Stimulated activated CD4-positive, alpha-beta T cell treated with anti-CD3 and anti-CD28 coated beads, Interleukin-12 subunit alpha, Interleukin-12 subunit beta, amount 100 ng/mL, for 4 hours (primary cell): ENCODE results near the gene LPAR1.
"Not testable (repeated sequence)": the region's sequence is repeated elsewhere in the genome, so short reads cannot be mapped to it uniquely, and the experiment has no call there.

Source experiments
- DNase-seq: peaks from one replicate; pipeline ENCODE4 v3.0.0-alpha.2; 2020

The LPAR1 gene

DNA sequence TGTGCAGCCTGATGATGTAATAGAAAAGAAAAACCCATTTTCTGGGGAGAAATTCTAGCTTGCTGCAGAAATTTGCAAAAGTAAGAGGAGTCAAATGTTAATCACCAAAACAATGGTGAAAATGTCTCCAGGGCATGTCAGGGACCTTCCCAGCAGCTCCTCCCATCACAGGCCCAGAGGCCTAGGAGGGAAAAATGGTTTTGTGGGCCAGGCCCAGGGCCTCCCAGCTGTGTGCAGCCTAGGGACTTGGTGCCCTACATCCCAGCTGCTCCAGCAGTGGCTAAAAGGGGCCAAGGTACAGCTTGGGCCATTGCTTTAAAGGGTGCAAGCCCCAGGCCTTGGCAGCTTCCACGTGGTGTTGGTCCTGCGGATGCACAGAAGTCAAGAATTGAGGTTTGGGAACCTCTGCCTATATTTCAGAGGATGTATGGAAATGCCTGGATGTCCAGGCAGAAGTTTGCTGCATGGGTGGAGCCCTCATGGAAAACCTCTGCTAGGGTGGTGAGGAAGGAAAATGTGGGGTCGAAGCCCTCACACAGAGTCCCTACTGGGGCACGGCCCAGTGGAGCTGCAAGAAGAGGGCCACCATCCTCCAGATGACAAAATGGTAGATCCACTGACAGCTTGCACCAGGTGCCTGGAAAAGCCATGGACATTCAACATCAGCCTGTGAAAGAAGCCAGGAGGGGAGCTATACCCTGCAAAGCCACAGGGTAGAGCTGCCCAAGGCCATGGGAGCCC, 176.7 kb downstream of the LPAR1 start:
- DNase-seq = not testable (repeated sequence)

DNA sequence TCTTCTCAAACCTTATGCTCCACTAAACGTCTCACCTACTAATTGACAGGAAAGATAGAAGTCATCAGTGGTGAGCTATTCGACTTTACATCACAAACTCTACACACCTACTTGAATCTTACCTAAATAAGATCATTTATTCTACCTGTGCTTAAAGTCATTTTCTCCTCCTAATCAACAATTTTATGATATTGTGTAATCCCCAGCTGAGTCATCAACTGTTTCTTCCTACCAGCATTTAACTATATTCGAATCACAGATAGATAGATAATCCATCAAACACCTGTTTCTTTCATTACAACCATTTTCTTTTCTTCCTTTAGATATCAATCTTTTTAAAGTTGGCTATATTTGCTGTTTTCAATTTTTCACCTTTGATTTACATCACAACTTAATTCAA, 181.5 kb downstream of the LPAR1 start:
- no peak for DNase-seq

GRCh38 chr9:110850401-110851135, 187.7 kb downstream of the LPAR1 start:
- no peak for DNase-seq

DNA sequence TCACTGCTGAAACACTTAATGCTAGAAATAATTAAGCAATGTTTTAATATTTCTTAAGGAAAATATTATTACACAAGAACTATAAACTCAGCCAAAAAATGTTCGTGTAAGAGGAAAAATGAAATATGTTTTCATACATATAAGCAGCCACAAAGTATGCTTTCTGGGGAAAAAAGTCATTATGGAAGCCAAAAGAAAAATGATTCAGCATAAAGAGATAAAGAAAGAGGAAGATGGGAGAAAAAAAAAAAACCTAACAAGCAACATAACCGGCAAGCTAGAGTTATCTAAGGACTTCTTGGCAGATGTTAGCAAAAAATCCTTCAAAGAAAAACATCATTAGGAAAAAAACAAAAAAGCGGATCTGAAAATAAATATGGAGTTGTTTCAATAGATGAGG, 190.6 kb downstream of the LPAR1 start:
- no peak for DNase-seq

DNA sequence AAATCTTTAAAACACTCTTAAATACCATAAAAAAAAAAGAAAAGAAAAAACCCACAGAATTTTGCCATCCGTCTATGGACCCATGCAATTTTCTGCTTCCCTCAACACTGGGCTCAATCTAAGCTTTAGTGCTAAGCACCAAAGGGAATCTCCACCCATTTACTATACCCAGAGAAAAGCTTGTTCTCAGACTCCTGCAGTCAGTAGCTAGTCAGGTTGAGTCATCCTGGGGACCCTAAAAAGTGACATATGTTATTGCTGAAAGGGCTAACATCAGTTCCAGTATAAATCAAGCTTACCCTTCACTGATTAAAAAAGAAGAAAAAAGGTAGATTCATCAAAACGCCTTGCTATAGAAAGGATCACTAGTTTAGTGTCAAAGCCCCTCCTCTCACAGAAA, 192.1 kb downstream of the LPAR1 start:
- no peak for DNase-seq

GRCh38 chr9:110844121-110844520, 194.1 kb downstream of the LPAR1 start:
- no peak for DNase-seq

DNA sequence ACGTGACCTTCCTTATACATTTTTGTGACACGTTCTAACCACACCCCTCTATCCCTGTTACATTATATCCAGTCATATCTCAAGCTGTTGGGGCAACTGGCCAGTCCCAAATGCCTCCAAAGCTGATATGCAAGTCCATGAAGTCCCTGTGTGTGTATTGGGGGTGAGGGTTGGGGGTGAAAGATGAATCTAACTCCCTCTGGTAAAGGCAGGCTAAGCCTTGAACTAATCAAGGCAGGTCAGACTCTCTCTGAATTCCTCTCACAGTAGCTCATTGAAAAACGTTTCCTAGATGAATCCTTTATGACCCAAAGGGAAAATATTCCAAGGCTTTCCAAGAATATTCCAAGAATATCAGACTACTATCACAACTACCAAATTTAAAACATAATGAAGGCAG, 195.3 kb downstream of the LPAR1 start:
- no peak for DNase-seq

GRCh38 chr9:110842169-110842568, 196.1 kb downstream of the LPAR1 start:
- no peak for DNase-seq

GRCh38 chr9:110837401-110838005, 200.8 kb downstream of the LPAR1 start:
- no peak for DNase-seq

GRCh38 chr9:110835859-110836271, 202.4 kb downstream of the LPAR1 start:
- DNase-seq = no peak

- no peak for DNase-seq
Measured at GRCh38 chr9:110835404-110835803, 202.9 kb downstream of the LPAR1 start.

GRCh38 chr9:110832926-110833325, 205.3 kb downstream of the LPAR1 start:
- DNase-seq = no peak

DNA sequence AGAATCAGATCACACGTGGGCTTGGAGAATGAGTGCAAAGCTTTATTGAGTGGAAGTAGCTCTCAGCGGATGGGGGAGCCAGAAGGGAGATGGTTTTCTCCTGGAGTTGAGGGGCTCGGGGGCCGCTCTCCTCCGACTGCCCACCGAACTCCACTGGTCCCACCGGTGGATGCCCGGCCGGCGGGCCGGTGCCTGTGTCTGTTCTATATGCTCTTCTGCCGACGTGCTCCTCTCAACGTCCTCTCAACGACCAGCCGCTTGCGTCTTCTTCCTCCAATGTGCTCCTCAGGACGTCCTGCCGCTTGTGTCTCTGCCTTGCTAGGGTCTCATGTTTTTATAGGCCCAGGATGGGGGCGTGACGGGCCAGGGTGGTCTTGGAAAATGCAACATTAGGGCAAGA, 207.8 kb downstream of the LPAR1 start:
- DNase-seq = no peak

DNA sequence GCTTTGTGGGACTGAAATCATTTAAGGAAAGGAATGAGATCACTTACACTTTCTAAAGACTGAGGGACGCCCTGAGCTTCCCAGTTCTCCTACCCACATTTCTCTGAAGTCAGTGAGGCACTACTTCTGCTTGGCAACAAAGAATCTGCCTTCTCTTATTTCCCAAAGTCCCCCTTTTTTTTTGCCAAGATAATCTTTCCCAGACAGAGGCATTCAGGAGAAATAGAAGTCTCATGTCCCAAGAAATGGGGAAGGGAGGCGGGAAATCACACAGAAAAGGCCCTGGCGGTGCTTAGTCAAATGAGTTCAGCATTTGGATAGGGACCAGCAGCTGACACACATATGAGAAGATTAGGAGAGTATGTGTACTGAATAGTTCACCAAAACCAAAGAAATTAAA, 210.0 kb downstream of the LPAR1 start:
- DNase-seq = no peak

DNA sequence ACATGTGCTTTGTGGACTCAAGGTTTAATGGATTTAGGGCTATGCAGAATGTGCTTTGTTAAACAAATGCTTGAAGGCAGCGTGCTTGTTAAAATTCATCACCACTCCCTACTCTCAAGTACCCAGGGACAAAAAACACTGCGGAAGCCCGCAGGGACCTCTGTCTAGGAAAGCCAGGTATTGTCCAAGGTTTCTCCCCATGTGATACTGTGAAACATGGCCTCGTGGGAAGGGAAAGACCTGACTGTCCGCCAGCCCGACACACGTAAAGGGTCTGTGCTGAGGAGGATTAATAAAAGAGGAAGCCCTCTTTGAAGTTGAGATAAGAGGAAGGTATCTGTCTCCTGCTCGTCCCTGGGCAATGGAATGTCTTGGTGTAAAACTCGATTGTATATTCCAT, 211.9 kb downstream of the LPAR1 start:
- DNase-seq = not testable (repeated sequence)

- DNase-seq = no peak
Measured at GRCh38 chr9:110825950-110826349, 212.3 kb downstream of the LPAR1 start.

DNA sequence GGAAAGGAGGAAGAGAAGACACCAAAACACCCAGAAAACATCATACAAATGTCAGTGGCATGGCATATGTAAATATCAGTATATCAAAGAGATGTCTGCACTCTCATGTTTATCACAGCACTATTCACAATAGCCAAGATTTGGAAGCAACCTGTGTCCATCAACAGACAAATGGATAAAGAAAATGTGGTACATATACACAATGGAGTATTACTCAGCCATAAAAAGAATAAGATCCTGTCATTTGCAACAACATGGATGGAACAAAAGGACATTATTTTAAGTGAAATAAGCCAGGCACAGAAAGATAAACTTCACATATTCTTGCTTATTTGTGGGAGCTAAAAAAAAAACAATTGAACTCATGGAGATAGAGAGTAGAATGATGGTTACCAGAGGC, 213.1 kb downstream of the LPAR1 start:
- not testable (repeated sequence) for DNase-seq
